ENCODE results near the gene URAD.

DNA sequence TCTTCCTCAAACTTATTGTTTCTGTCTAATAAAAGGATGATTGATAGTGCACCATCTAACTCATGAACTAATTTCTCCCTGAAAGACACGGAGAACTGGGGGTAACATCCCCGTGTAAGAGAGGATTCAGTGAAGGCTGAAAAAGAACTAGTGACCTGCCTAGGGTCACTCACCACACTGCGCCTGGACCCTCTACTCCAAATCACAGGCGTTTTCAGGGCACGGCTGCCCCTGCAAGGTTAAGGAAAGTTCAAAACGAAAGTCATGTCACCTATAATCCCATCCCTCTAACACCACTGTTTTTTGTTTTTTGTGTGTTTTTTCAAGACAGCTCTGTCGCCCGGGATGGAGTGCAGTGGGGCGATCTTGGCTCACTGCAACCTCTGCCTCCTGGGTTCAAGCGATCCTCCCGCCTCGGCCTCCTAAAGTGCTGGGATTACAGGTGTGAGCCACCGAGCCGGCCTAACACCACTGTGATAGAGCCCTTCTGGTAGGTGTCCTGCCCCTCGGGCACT lies 8.7 kb downstream of the URAD start:
- no peak for TF ChIP-seq CTCF (IDR thresholded peaks at IDR 0.05)
- no peak for TF ChIP-seq POLR2A (IDR thresholded peaks at IDR 0.05)
